ENCODE results near the gene NAT8L.

NAT8L gene

GRCh38 chr4:2046031-2046961 is 12.8 kb upstream of the NAT8L start:
- no peak for DNase-seq

- DNase-seq = no peak
These were observed 12.0 kb upstream of the NAT8L start for GRCh38 chr4:2047031-2047660.

- no peak for DNase-seq
These were observed 11.1 kb upstream of the NAT8L start for GRCh38 chr4:2047781-2048581.

- DNase-seq = no peak
These were observed 10.3 kb upstream of the NAT8L start for GRCh38 chr4:2048831-2049230.

- DNase-seq = no peak
These were observed 9.7 kb upstream of the NAT8L start for GRCh38 chr4:2049381-2049780.

GRCh38 chr4:2049811-2050210 is 9.3 kb upstream of the NAT8L start:
- no peak for DNase-seq

- DNase-seq = no peak
These were observed 8.0 kb upstream of the NAT8L start for GRCh38 chr4:2051086-2051485.

GRCh38 chr4:2054217-2054616 is 4.9 kb upstream of the NAT8L start:
- no peak for DNase-seq

GRCh38 chr4:2057382-2058065 is 1.6 kb upstream of the NAT8L start:
- DNase-seq = peak; percentile 12

- DNase-seq = peak; percentile 23
These were observed 672 bp upstream of the NAT8L start for GRCh38 chr4:2058264-2059045.

- DNase-seq = peak; percentile 27
These were observed 837 bp downstream of the NAT8L start for GRCh38 chr4:2059726-2060602.

GRCh38 chr4:2060611-2061185 is 1.6 kb downstream of the NAT8L start:
- DNase-seq = no peak

GRCh38 chr4:2061186-2062131 is 2.3 kb downstream of the NAT8L start:
- peak; percentile 17 for DNase-seq

- peak; percentile 14 for DNase-seq
These were observed 3.2 kb downstream of the NAT8L start for GRCh38 chr4:2062168-2062807.

- DNase-seq = peak; percentile 28
These were observed 3.8 kb downstream of the NAT8L start for GRCh38 chr4:2062808-2063524.

- peak; percentile 16 for DNase-seq
These were observed 4.6 kb downstream of the NAT8L start for GRCh38 chr4:2063557-2064275.

- DNase-seq = peak; percentile 14
These were observed 5.3 kb downstream of the NAT8L start for GRCh38 chr4:2064276-2064991.
